Prostate gland (tissue), 2 donors: ENCODE data around the gene TRIL. TPM values are rescaled to one million over a fixed set of nuclear protein-coding genes. Genes with fewer than 3 reads are reported as not detected.

Experiments
- DNase-seq: peaks from one replicate; pipeline ENCODE4 v3.0.0-alpha.2; 2019; ENCODE audit warnings: low spot score
- H3K27ac ChIP-seq, 2 donors: fragments of 200-600 bp; sonication (generic); 2 replicates each; pipeline ENCODE4 v1.5.1; 2017 to 2019
- H3K27me3 ChIP-seq: fragments of 200-600 bp; sonication (generic); replicated peaks from 2 replicates; pipeline ENCODE4 v1.5.1; 2019; ENCODE audit not compliant: insufficient read depth
- H3K36me3 ChIP-seq, 2 donors: fragments of 200-600 bp; sonication (generic); 1 replicate in 1 of 2; 2 replicates in 1 of 2; pipeline versions ENCODE4 v1.5.1 to v1.8.1; 2017 to 2019
- H3K4me1 ChIP-seq: fragments of 200-600 bp; sonication (generic); replicated peaks from 2 replicates; pipeline ENCODE4 v1.5.1; 2019
- H3K4me3 ChIP-seq, 2 donors: fragments of 200-600 bp; sonication (generic); 2 replicates each; pipeline ENCODE4 v1.5.1; 2017 to 2019
- H3K9me3 ChIP-seq: fragments of 200-600 bp; sonication (generic); 2 replicates; pipeline ENCODE4 v1.5.1; 2017
- CTCF ChIP-seq, 4 experiments: fragments of 200-600 bp in 2 of 4; fragments of 450-650 bp in 2 of 4; sonication (generic) in 2 of 4; IDR thresholded peaks; 1 replicate in 3 of 4; 2 replicates in 1 of 4; pipeline ENCODE4 v1.5.1; 2016 to 2019; ENCODE audit warnings: antibody characterized with exemption in 4 of 4, mild to moderate bottlenecking in 2 of 4, moderate library complexity in 2 of 4
- POLR2A ChIP-seq: fragments of 450-650 bp; IDR thresholded peaks from one replicate; pipeline ENCODE4 v1.6.1; 2016; ENCODE audit warnings: antibody characterized with exemption, mild to moderate bottlenecking
- POLR2AphosphoS5 ChIP-seq: sonication (generic); formaldehyde crosslinking; IDR thresholded peaks from one replicate; pipeline ENCODE4 v1.6.1; 2017; ENCODE audit warnings: antibody characterized with exemption
- WGBS: methylation state at CpG from one replicate; pipeline ENCODE4 v1.1.5; 2018; 5-methylcytosine and 5-hydroxymethylcytosine counted together
- intact Hi-C: fragments of 100-400 bp; cut with DNase I; formaldehyde crosslinking; loops from one replicate; pipeline ENCODE4 v1.14.2; 2022
- total RNA-seq, 2 donors: library from RNA; depleted of rRNA; stranded (reverse); fragments of >200 nt; gene quantifications; one replicate each; pipeline ENCODE4 v1.1.0, GENCODE V29; 2016

The TRIL gene
- total RNA-seq, 2 donors from 2014 or later = 3.3 to 3.5 TPM

GRCh38 chr7:28980451-28981160 is 22.5 kb upstream of the TRIL start:
- Histone ChIP-seq H3K4me3 (no peak overlapping the region), H3K27ac (no peak overlapping the region), H3K36me3 (no peaks in the 10 kb centered on the region), H3K9me3 (no peaks in the 10 kb centered on the region), H3K27me3 (no peaks in the 10 kb centered on the region), H3K4me1 (no peaks in the 10 kb centered on the region)
- intact Hi-C loops = no loop called here
- DNase-seq = no peak
- TF ChIP-seq CTCF (IDR thresholded peaks at IDR 0.05) = no peak
- TF ChIP-seq POLR2AphosphoS5 = no peak
- no peak for TF ChIP-seq POLR2A
- 83% methylated on average over 8 of the region's 8 CpGs for WGBS

GRCh38 chr7:28979776-28980175 is 21.6 kb upstream of the TRIL start:
- no peaks in the 10 kb centered on the region for H3K36me3 ChIP-seq

GRCh38 chr7:28977881-28978280 is 19.8 kb upstream of the TRIL start:
- TF ChIP-seq CTCF (IDR thresholded peaks at IDR 0.05) (no peak), POLR2AphosphoS5 (no peak), POLR2A (no peak)
- H3K9me3 ChIP-seq = no peaks in the 10 kb centered on the region
- no peak for DNase-seq
- H3K27me3 ChIP-seq = no peaks in the 10 kb centered on the region
- H3K4me1 ChIP-seq = no peaks in the 10 kb centered on the region
- H3K27ac ChIP-seq = no peak overlapping the region
- 90% methylated on average over 1 of the region's 1 CpG for WGBS
- H3K4me3 ChIP-seq = no peak overlapping the region
- H3K36me3 ChIP-seq = no peaks in the 10 kb centered on the region
- intact Hi-C loops = no loop called here

More at GRCh38 chr7:28979776-28980175, 21.6 kb upstream of the TRIL start:
- WGBS = 93% methylated on average over 3 of the region's 3 CpGs
- no peak overlapping the region for H3K4me3 ChIP-seq
- DNase-seq = no peak
- H3K9me3 ChIP-seq = no peaks in the 10 kb centered on the region
- H3K27ac ChIP-seq = no peak overlapping the region
- H3K4me1 ChIP-seq = no peaks in the 10 kb centered on the region
- intact Hi-C loops = no loop called here
- H3K27me3 ChIP-seq = no peaks in the 10 kb centered on the region
- no peak for TF ChIP-seq POLR2AphosphoS5
- no peak for TF ChIP-seq POLR2A
- no peak for TF ChIP-seq CTCF (IDR thresholded peaks at IDR 0.05)

DNA sequence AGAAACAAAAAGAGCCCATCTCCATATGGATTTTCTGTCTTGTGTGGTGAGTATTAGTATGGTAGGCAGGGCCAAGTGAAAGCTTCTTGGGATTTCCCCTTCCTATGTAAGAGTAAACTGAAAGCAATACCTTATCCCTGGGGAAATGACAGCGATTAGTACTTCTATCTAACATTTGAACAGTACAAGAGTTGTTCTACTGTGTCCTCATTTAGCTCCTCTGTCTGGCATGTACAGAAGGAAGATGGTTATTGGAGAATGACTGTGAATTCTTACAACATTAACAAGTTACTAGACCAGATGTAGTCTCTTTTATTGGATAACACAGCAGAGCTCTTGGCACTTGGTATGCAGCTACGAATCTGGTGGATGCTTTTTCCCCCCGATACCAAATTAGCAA is 17.9 kb upstream of the TRIL start:
- Histone ChIP-seq H3K27me3 (no peaks in the 10 kb centered on the region), H3K27ac (no peak overlapping the region), H3K9me3 (no peaks in the 10 kb centered on the region), H3K36me3 (no peaks in the 10 kb centered on the region), H3K4me3 (no peak overlapping the region), H3K4me1 (no peaks in the 10 kb centered on the region)
- WGBS = 72% methylated on average over 3 of the region's 3 CpGs
- intact Hi-C loops = no loop called here
- DNase-seq = no peak
- no peak for TF ChIP-seq POLR2AphosphoS5
- no peak for TF ChIP-seq POLR2A
- no peak for TF ChIP-seq CTCF (IDR thresholded peaks at IDR 0.05)

- Histone ChIP-seq H3K9me3 (no peaks in the 10 kb centered on the region), H3K36me3 (no peaks in the 10 kb centered on the region), H3K4me1 (no peaks in the 10 kb centered on the region), H3K4me3 (no peak overlapping the region), H3K27me3 (no peaks in the 10 kb centered on the region), H3K27ac (no peak overlapping the region)
- no peak for TF ChIP-seq POLR2AphosphoS5
- TF ChIP-seq POLR2A = no peak
- 97% methylated on average over 3 of the region's 3 CpGs for WGBS
- intact Hi-C loops = no loop called here
- no peak for DNase-seq
Observed at GRCh38 chr7:28973591-28973990, 15.5 kb upstream of the TRIL start.
